Sigmoid colon (tissue), 7 donors: ENCODE data around the gene NVL. TPM values are rescaled to one million over a fixed set of nuclear protein-coding genes. Genes with fewer than 3 reads are reported as not detected.

Experiments
- DNase-seq: peaks from one replicate; pipeline ENCODE4 v3.0.0-alpha.2; 2019
- H3K27ac ChIP-seq, 4 donors: fragments of 200-600 bp; sonication (generic); one replicate each; pipeline ENCODE4 v1.5.1; 2016 to 2019; ENCODE audit warnings: mild to moderate bottlenecking in 1 of 4
- H3K27me3 ChIP-seq, 3 donors: fragments of 200-600 bp; sonication (generic); one replicate each; pipeline ENCODE4 v1.5.1; 2019; ENCODE audit warnings: mild to moderate bottlenecking in 1 of 3
- H3K36me3 ChIP-seq, 4 donors: fragments of 200-600 bp; sonication (generic); one replicate each; pipeline ENCODE4 v1.5.1; 2016 to 2019
- H3K4me1 ChIP-seq, 4 donors: fragments of 200-600 bp; sonication (generic); one replicate each; pipeline ENCODE4 v1.5.1; 2017 to 2019
- H3K4me3 ChIP-seq, 4 donors: fragments of 200-600 bp; sonication (generic); one replicate each; pipeline ENCODE4 v1.5.1; 2017 to 2019; ENCODE audit warnings: mild to moderate bottlenecking in 2 of 4, moderate library complexity in 1 of 4
- H3K9me3 ChIP-seq, 4 donors: fragments of 200-600 bp in 3 of 4; sonication (generic) in 3 of 4; one replicate each; pipeline versions ENCODE4 v1.5.1 to v1.6.1; 2013 to 2019
- CTCF ChIP-seq, 4 experiments: fragments of 450-650 bp in 3 of 4; fragments of 200-600 bp in 1 of 4; IDR thresholded peaks; one replicate each; pipeline ENCODE4 v1.5.1; 2016 to 2019; ENCODE audit warnings: antibody characterized with exemption in 4 of 4, mild to moderate bottlenecking in 3 of 4, moderate library complexity in 2 of 4
- EP300 ChIP-seq, 4 donors: sonication (generic); formaldehyde crosslinking; IDR thresholded peaks; one replicate each; pipeline ENCODE4 v1.6.1; 2017; ENCODE audit warnings: antibody characterized with exemption in 4 of 4
- POLR2A ChIP-seq, 2 donors: fragments of 450-650 bp; IDR thresholded peaks; one replicate each; pipeline ENCODE4 v1.6.1; 2016; ENCODE audit warnings: antibody characterized with exemption in 2 of 2, mild to moderate bottlenecking in 2 of 2, moderate library complexity in 2 of 2
- POLR2AphosphoS5 ChIP-seq, 4 donors: sonication (generic); formaldehyde crosslinking; IDR thresholded peaks; one replicate each; pipeline ENCODE4 v1.6.1; 2017; ENCODE audit warnings: antibody characterized with exemption in 4 of 4
- WGBS, 2 donors: extraction: QIAGEN DNeasy Blood & Tissue Kit; methylation state at CpG; one replicate each; pipeline ENCODE4 v1.1.7; 2013; 5-methylcytosine and 5-hydroxymethylcytosine counted together
- intact Hi-C: fragments of 100-400 bp; cut with DNase I; formaldehyde crosslinking; loops from one replicate; pipeline ENCODE4 v1.15.1; 2023
- polyA plus RNA-seq, 3 donors: library from polyadenylated mRNA; stranded (reverse); fragments of 200-250 nt; gene quantifications; one replicate each; pipeline ENCODE4 v1.2.3, GENCODE V29; 2013
- small RNA-seq, 3 donors: library from RNA; depleted of rRNA; stranded (forward); fragments of <200 nt; gene quantifications; one replicate each; pipeline ENCODE3, GENCODE V24; 2016
- total RNA-seq, 4 donors: library from RNA; depleted of rRNA; stranded (reverse); fragments of >200 nt; gene quantifications; one replicate each; pipeline ENCODE4 v1.1.0, GENCODE V29; 2016
- donor health status: healthy with polysubstance abuse.
- donor health status: Bipolar disorder and iron deficiency.
- donor health status: healthy.

Gene NVL
- total and polyA plus RNA-seq, 7 donors, result 21.4 to 32.4 (median 25.0) TPM

- no peak for DNase-seq
- Histone ChIP-seq H3K27me3 (no peaks in the 10 kb centered on the region), H3K36me3 (no peaks in the 10 kb centered on the region), H3K27ac (no peak overlapping the region), H3K4me3 (no peak overlapping the region), H3K9me3 (no peaks in the 10 kb centered on the region), H3K4me1 (peaks cover 0 to 31% (median 27%) of the 10 kb centered on the region in 4 donors)
- WGBS, 2 donors, result 95 to 97% methylated on average over 11 of the region's 11 CpGs
- intact Hi-C loops, result loop anchor here (5.0 to 10.0 kb wide), 3 partner anchors 69 to 274 kb away; partner anchors contain the start of genes FBXO28 and NVL
- TF ChIP-seq POLR2A (IDR thresholded peaks at IDR 0.05), result no peak
- no peak for TF ChIP-seq POLR2AphosphoS5 (IDR thresholded peaks at IDR 0.05)
- TF ChIP-seq CTCF (IDR thresholded peaks at IDR 0.05), result no peak
- no peak for TF ChIP-seq EP300 (IDR thresholded peaks at IDR 0.05)
Measured at GRCh38 chr1:224180783-224181452, 149.1 kb downstream of the NVL start.

- intact Hi-C loops, result no loop called here
- no peaks in the 10 kb centered on the region for H3K27me3 ChIP-seq
- TF ChIP-seq POLR2AphosphoS5 (IDR thresholded peaks at IDR 0.05) (no peak), EP300 (IDR thresholded peaks at IDR 0.05) (no peak), POLR2A (IDR thresholded peaks at IDR 0.05) (no peak), CTCF (IDR thresholded peaks at IDR 0.05) (no peak)
- no peaks in the 10 kb centered on the region for H3K9me3 ChIP-seq
- H3K4me1 ChIP-seq, result peaks cover 0 to 17% (median 10%) of the 10 kb centered on the region in 4 donors
- H3K4me3 ChIP-seq, result no peak overlapping the region
- no peak for DNase-seq
- WGBS, 2 donors, result 93 to 95% methylated on average over 5 of the region's 5 CpGs
- no peak overlapping the region for H3K27ac ChIP-seq
- no peaks in the 10 kb centered on the region for H3K36me3 ChIP-seq
Measured at GRCh38 chr1:224178894-224179293, 151.1 kb downstream of the NVL start.

- H3K27me3 ChIP-seq, result no peaks in the 10 kb centered on the region
- DNase-seq, result no peak
- 94 to 95% methylated on average over 9 of the region's 9 CpGs for WGBS, 2 donors
- TF ChIP-seq POLR2A (IDR thresholded peaks at IDR 0.05), result no peak
- TF ChIP-seq POLR2AphosphoS5 (IDR thresholded peaks at IDR 0.05), result no peak
- TF ChIP-seq CTCF (IDR thresholded peaks at IDR 0.05), result no peak
- TF ChIP-seq EP300 (IDR thresholded peaks at IDR 0.05), result no peak
- intact Hi-C loops, result no loop called here
- peaks cover 0 to 14% (median 6%) of the 10 kb centered on the region in 4 donors for H3K4me1 ChIP-seq
- H3K36me3 ChIP-seq, result no peaks in the 10 kb centered on the region
- H3K4me3 ChIP-seq, result no peak overlapping the region
- no peaks in the 10 kb centered on the region for H3K9me3 ChIP-seq
- no peak overlapping the region for H3K27ac ChIP-seq
Measured at GRCh38 chr1:224177356-224177999, 152.5 kb downstream of the NVL start.

Small RNA genes lying within 50 kb of the gene (small RNA-seq; reads per million reads assigned to genes)
- gene MIR320B2 (0 to 0.32 (median 0.12) reads per million in 3 donors), gene RF00139 (0 reads per million in 3 donors), gene RNU6-1008P (0 reads per million in 3 donors)

Other genes with a start within 250 kb of the NVL start
- gene FBXO28, start 216.1 kb downstream of the NVL start, total RNA-seq, result 10 to 100 TPM; 21.9 to 32.7 (median 26.2) TPM
- 10 to 100 TPM; 10.2 to 13.4 (median 12.2) TPM for gene FBXO28, start 216.1 kb downstream of the NVL start, polyA plus RNA-seq
- gene DEGS1, start 146.9 kb downstream of the NVL start, total RNA-seq, result 100 to 1,000 TPM in 2 of 4 donors, 10 to 100 TPM in 2; 84.6 to 111 (median 105) TPM
- 10 to 100 TPM in 2 of 3 donors, 1 to 10 TPM in 1; 4.8 to 24.2 (median 12.3) TPM for gene DEGS1, start 146.9 kb downstream of the NVL start, polyA plus RNA-seq
- 10 to 100 TPM; 26.0 to 42.8 (median 28.7) TPM for gene CNIH4, start 26.7 kb upstream of the NVL start, total RNA-seq
- 10 to 100 TPM; 37.2 to 65.5 (median 57.1) TPM for gene CNIH4, start 26.7 kb upstream of the NVL start, polyA plus RNA-seq
- gene WDR26, start 104.6 kb upstream of the NVL start, total RNA-seq, result 100 to 1,000 TPM in 1 of 4 donors, 10 to 100 TPM in 3; 63.3 to 105 (median 66.6) TPM
- 10 to 100 TPM; 27.6 to 30.7 (median 28.8) TPM for gene WDR26, start 104.6 kb upstream of the NVL start, polyA plus RNA-seq